Spleen (tissue), 7 donors: ENCODE results near the gene YJU2.

Experiments used
- POLR2A ChIP-seq, 3 donors: fragments of 450-650 bp; IDR thresholded peaks; one replicate each; pipeline ENCODE4 v1.5.1; 2017; ENCODE audit warnings: antibody characterized with exemption in 3 of 3, mild to moderate bottlenecking in 1 of 3
- POLR2AphosphoS5 ChIP-seq, 3 donors: sonication (generic); formaldehyde crosslinking; IDR thresholded peaks; one replicate each; pipeline ENCODE4 v1.5.1; 2017; ENCODE audit warnings: antibody characterized with exemption in 3 of 3
- TF ChIP-seq, protein P1 (sequence below), 11 experiments: fragments of 200-600 bp in 7 of 11; fragments of 450-650 bp in 4 of 11; sonication (generic) in 4 of 11; IDR thresholded peaks in 8 of 11; conservative IDR thresholded peaks in 3 of 11; 1 replicate in 7 of 11; 2 replicates in 4 of 11; pipeline versions ENCODE4 v1.4.0 to v1.8.0; 2016 to 2021; ENCODE audit warnings: antibody characterized with exemption in 11 of 11, inconsistent platforms in 4 of 11, mild to moderate bottlenecking in 1 of 11
- donor health status: DM: no; HTN: no; CAD: no; lungs with moderate emphysema.
- donor health status: DM: no; HTN: no; CAD: no.
- donor health status: DM: no; HTN: no; CAD: no.

DNA sequence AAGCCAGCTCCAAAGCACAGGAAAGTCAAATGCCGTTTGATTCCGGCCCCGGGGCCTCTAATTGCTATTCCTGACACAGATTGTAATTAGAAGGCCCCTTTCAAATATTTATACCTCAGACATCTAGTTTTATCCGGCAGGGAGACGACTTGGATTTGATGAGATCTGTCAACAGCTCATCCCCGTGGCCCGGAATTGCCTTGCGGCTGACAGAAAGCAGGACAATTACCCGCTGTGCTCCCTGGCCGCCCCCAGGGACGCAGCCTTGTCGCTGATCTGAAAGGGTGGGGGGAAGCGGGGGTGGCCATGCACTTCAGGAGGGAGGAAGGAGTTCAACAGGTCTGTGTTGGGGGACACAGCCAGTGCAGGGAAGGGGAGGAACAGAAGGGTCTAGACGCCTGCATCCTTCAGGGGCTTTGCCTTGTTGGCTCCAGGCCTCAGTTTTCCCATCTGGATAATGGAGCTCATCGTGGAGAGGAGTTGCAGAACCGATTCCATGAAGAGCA lies 30.4 kb downstream of the YJU2 start:
- TF ChIP-seq POLR2AphosphoS5 (IDR thresholded peaks at IDR 0.05): no peak
- TF ChIP-seq, protein P1, sequence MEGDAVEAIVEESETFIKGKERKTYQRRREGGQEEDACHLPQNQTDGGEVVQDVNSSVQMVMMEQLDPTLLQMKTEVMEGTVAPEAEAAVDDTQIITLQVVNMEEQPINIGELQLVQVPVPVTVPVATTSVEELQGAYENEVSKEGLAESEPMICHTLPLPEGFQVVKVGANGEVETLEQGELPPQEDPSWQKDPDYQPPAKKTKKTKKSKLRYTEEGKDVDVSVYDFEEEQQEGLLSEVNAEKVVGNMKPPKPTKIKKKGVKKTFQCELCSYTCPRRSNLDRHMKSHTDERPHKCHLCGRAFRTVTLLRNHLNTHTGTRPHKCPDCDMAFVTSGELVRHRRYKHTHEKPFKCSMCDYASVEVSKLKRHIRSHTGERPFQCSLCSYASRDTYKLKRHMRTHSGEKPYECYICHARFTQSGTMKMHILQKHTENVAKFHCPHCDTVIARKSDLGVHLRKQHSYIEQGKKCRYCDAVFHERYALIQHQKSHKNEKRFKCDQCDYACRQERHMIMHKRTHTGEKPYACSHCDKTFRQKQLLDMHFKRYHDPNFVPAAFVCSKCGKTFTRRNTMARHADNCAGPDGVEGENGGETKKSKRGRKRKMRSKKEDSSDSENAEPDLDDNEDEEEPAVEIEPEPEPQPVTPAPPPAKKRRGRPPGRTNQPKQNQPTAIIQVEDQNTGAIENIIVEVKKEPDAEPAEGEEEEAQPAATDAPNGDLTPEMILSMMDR (IDR thresholded peaks at IDR 0.05 in 8 of 11, conservative IDR thresholded peaks at IDR 0.05 in 3 of 11): no peak
- no peak for TF ChIP-seq POLR2A (IDR thresholded peaks at IDR 0.05)
